Measurements from ENCODE around the gene HLA-F.

- TF ChIP-seq EZH2 (IDR thresholded peaks at IDR 0.05; ENCODE audit: insufficient read depth, poor library complexity, severe bottlenecking): no peak
- TF ChIP-seq EZH2phosphoT487 (IDR thresholded peaks at IDR 0.05; ENCODE audit: insufficient read depth, low read depth): no peak
Measured at GRCh38 chr6:29720863-29721262, 2.4 kb upstream of the HLA-F start.

Measured in GM23248 (cell line).